Ectodermal cell (in vitro differentiated cells): ENCODE results near the gene STN1.

ENCODE experiments used
- H3K27ac ChIP-seq: 2 replicates; pipeline ENCODE4 v1.7.0; 2013; ENCODE audit warnings: mild to moderate bottlenecking, low read depth, low read length; ENCODE audit not compliant: insufficient read depth, poor library complexity, severe bottlenecking
- H3K27me3 ChIP-seq: 2 replicates; pipeline ENCODE4 v1.7.0; 2013; ENCODE audit warnings: mild to moderate bottlenecking, low read length; ENCODE audit not compliant: insufficient read depth, control insufficient read depth, poor library complexity, severe bottlenecking
- H3K36me3 ChIP-seq: one replicate; pipeline ENCODE4 v1.7.0; 2013; ENCODE audit warnings: low read length; ENCODE audit not compliant: control insufficient read depth, insufficient read depth
- H3K4me1 ChIP-seq: one replicate; pipeline ENCODE4 v1.7.0; 2013; ENCODE audit warnings: low read length; ENCODE audit not compliant: control insufficient read depth, insufficient read depth
- H3K4me3 ChIP-seq: 2 replicates; pipeline ENCODE4 v1.7.0; 2013; ENCODE audit warnings: low read depth, low read length, control low read depth; ENCODE audit not compliant: insufficient read depth
- H3K9me3 ChIP-seq: 2 replicates; pipeline ENCODE4 v1.7.0; 2013; ENCODE audit warnings: mild to moderate bottlenecking, low read length, moderate library complexity; ENCODE audit not compliant: control insufficient read depth
- WGBS, 2 experiments: methylation state at CpG; one replicate each; pipeline ENCODE4 v1.1.7; 2013; ENCODE audit warnings: missing lambda C conversion rate in 2 of 2; 5-methylcytosine and 5-hydroxymethylcytosine counted together

The STN1 gene

DNA sequence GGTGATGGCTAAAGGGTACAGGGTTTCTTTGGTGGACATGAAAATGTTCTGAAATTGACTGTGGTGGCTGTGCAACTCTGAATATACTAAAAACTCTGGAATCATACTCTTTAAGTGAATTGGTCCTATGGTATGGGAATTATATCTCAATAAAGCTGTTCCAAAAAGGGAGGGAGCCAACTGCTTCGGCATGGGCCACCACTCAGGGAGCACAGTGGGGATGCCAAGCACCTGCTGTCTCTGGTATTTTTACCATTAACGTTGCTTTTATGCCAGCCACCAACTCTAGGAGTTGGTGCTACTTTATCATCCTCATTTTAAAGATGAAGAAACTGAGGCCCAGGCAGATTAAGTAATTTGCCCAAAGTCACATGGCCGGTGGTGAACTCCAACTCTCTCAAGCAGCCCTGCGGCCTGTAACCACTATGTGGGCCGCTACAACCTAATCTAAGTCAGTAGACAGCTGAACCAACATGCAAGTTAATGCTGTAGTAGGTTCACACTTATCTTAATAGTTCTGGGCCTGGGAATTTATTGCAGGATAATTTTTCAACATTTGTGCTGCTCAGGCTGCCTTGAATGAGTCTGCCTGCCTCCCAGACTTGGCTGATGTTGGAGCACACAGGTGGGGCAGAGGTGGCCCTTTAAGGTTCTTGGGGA, 83.4 kb downstream of the STN1 start:
- Histone ChIP-seq H3K27ac (no peak overlapping the region), H3K4me1 (peaks cover 9% of the 10 kb centered on the region), H3K4me3 (no peak overlapping the region), H3K27me3 (peaks cover 15% of the 10 kb centered on the region), H3K9me3 (no peaks in the 10 kb centered on the region), H3K36me3 (no peaks in the 10 kb centered on the region)
- whole genome bisulfite sequencing, 2 experiments = 61 to 62% methylated on average over 5 of the region's 5 CpGs

DNA sequence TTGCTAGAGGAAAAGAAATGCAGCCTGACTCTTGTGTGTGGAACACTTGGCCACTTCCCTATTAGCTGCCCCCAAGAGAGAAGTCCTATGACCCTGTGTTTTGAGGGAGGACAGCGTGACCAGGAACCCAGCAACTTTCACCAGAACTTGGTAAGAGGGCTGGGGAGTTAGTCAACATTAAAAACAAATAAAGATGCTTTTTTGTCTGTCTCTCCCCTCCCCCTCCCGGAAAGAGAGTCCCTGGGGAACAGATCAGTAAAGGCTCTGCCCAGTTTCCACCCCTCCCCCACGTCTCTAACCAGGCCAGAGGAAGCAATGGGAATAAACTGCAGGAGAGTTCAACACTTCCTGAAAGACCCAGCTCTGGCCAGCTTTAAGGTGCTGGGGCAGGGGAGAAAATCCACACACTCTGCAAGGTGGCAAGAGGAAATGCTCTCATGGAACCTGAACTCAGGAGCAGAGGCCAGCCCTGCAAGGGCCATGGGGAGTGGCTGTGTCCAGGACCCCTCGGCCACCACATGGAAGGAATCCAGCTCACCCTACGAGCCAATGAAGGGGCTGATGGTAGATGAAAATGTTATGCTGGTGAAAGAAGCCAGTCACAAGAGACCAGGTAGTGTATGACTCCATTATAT, 84.1 kb downstream of the STN1 start:
- no peak overlapping the region for H3K27ac ChIP-seq
- peaks cover 10% of the 10 kb centered on the region for H3K27me3 ChIP-seq
- H3K4me3 ChIP-seq = no peak overlapping the region
- no peaks in the 10 kb centered on the region for H3K36me3 ChIP-seq
- H3K9me3 ChIP-seq = no peaks in the 10 kb centered on the region
- H3K4me1 ChIP-seq = peaks cover 9% of the 10 kb centered on the region
- 48 to 52% methylated on average over 4 to 5 of the region's 5 CpGs for WGBS, 2 experiments

DNA sequence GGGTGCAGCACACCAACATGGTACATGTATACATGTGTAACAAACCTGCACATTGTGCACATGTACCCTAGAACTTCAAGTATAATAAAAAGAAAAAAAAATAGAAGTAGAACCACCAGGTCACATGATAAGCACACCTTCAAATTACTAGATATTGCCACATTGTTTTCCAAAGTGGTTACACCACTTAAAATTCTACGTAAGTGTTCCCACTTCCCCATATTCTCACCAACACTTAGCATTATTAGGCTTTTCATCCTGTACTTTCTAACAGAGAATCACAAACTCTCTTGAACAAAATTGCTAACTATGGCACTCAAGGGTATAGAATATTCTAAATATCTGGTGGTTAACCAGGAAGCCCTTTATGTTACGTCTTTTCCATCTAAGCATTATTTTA, 85.2 kb downstream of the STN1 start:
- Histone ChIP-seq H3K36me3 (no peaks in the 10 kb centered on the region), H3K27me3 (peaks cover 16% of the 10 kb centered on the region), H3K9me3 (no peaks in the 10 kb centered on the region), H3K4me3 (no peak overlapping the region), H3K27ac (no peak overlapping the region), H3K4me1 (peaks cover 9% of the 10 kb centered on the region)
- WGBS, 2 experiments = 92 to 97% methylated on average over 2 of the region's 2 CpGs
